NCI-H2107 treated with DMSO at 0.1 percent for 48 hours (cell line): ENCODE results near the gene VAMP3.

Source experiments
- DNase-seq: peaks from one replicate; lab custom pipeline; 2025; ENCODE audit not compliant: unreplicated experiment; lab: John Stamatoyannopoulos, UW

Gene VAMP3, protein sequence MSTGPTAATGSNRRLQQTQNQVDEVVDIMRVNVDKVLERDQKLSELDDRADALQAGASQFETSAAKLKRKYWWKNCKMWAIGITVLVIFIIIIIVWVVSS

DNA sequence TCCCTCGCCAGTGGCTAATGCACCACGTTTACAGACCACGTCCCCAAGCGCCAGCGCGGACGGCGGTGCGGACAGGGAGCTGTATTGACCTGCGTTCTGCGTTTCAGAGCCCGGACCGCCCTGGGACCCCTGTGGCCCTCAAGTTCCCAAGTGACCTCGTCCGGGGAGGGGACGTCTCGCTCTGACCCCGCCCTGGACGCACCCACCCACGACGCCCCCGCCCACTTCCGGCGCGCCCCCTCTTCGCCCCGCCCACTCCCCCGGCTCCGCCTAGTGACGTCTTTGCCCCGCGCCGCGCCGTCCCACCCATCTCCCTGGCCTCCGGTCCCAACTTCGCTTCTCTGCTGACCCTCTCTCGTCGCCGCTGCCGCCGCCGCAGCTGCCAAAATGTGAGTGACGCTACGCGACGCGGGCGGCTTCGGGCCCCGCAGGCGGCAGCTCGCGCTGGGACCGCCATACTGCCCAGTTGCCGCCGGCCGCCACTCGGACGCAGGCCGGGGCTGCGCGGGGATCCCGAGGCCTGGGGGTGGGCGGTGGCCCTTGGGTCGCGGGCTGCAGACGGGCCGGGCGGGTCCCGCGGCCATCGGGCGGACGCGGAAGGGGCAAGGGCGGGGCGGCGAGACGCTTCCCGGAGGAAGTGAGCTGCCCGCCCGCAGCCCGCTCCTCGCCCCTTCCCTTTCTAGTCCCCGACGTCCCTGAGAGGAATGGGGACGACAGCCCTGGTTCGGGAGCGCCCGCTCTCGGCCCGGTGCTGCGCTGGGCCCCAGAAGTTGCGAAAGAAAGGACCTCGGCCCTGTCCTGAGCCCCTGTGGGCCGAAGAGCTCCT lies at the start of gene VAMP3:
Gene VAMP3, plus strand, starts transcription at position 300 of the 826 bp plus-strand sequence. Its CDS starts 88 bp downstream, at position 388.
- no peak for DNase-seq

DNA sequence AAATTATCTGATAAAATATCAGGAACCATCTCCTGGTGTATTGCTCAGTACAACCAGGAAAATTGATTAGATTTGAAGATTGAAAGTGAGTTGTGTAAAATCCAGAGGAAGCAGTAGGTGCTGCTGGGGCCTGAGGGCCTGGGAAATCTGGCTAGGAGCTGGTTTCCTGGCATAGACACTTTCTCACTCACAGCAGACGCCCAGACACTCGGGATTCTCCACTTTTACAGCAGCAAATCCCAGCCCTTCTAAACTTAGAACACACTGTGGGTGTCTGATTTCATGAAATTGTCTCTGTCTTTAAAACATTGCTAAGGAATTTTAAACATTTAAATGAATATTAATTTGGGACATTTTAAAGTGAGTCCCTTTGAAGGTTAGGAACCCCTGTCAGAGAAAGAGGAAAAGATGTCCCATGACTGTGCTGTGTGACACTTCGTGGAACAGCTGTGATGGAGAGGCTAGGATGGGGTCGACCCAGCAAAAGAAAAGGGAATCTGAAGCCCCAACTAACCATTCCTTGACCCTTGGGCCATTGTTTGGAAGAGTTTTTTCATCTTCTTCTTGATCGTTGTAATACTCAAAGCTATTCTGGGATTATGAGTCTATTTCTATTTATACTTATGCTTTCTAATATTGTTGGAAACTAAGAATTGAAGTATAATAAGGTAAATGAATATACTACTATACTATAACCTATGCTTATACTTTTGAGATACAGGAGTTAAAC lies 49.0 kb upstream of the VAMP3 start:
- DNase-seq = no peak

DNA sequence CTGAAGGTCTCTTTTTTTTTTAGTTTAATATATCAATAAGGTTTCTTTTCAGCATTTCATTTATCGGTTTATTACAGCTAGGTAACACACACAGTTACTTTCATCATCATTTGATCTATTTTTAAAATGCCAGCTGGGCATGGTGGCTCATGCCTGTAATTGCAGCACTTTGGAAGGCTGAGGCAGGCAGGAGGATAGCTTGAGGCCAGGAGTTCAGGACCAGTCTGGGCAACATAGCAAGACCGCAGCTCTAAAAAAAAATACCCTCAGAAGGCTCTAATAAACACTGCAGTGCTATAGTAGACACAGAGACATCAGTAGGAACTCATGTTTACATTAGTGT lies 48.5 kb upstream of the VAMP3 start:
- DNase-seq = no peak

DNA sequence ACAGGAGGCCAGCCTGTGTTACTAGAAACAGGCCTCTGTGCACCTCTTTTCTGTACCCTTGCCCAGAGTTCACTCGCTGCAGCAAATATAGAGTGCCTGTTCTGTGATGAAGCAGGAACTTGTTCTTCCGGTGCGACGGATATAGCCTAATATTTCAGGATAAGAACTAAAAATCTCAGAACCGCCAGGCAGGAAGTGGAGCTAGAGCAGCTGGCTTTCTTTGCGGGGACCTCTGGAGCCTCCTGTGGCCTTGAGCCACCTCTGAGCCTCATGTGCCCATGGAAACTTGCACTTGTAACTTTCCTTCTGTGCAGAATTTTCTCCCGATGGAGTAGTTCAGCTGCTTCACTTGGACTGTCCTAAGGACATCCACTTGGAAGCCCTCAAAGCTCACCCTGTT lies 44.5 kb upstream of the VAMP3 start:
- no peak for DNase-seq

DNA sequence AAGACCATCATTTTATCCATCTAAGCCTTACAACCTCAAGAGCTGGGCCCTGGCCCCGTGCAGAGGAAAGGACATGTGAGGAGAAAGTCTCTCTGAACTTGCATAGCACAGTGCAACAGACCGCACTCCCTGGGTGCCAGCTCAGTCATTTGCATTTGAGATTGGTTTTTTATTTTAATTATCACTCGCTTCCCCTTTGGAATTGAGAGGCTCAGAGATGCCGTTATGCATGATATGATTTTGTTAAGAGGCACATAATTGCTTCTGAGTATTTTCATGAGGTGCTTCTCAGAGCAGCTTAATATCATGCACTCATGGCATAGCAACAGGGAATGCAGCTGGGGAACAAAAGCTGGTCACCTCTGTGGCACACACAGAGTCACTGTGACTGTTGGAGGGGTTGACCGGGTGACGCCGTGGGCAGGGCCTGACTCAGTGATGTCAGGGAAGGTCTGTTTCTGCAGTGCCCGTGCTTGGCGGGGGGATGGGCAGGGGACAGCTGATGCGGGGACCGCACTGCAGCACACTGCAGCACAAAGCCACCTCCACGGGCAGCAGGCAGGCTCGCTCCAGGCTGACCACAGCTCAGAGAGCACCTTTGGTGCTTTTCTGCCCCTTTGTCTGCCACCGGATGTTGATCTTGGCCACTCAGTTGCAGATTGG lies 43.2 kb upstream of the VAMP3 start:
- no peak for DNase-seq

DNA sequence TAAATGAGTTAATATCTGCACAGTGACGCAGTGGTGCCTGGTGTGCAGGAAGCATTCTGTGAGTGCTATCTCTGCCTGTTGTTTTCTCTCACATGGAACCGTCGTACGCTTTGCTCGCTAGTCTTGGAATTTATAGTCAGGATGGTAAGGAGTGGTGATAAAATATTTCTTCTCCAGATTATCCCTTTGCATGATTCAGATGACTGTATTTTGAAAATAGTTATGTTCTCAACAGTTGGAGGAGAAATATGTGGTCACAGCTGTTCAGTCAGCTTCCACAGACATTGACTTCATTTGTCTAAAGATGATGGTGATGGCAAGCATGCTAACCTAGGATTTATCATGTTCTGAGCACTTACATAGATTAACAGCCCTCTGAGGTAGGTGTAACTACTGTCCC lies 41.3 kb upstream of the VAMP3 start:
- DNase-seq = no peak

DNA sequence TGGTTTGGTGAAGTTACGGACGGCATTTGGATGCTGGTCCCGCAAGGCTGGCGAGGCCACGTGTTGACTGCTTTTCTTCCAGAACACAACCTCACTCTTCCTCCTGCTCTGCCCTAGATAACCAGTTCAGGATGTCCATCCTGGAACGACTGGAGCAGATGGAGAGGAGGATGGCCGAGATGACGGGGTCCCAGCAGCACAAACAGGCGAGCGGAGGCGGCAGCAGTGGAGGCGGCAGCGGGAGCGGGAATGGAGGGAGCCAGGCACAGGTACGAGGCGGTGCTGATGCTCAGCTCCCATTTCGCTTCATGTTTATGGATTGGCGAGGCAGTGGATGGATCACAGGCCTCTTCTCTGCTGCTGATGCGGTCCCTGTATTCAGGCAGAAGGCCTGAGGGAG lies 38.8 kb upstream of the VAMP3 start:
- no peak for DNase-seq

DNA sequence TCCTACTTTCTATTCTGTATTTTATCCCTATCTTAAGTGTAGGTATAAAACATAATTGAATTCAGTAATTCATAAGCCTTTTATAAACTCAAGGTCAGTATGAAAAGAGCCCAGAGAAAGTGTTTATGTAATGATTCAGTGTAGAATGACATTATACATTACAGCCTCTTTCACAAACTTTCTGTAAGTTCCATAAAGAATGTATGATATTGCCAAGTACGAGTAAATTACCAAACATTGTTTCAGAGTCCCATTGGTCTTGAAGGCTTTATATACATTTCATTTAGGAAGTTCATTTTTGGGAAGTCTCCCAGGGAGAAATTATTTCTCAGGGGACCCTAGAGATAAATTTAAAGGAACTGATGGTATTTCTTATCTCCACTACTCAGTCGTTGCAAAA lies 37.8 kb upstream of the VAMP3 start:
- DNase-seq = no peak

DNA sequence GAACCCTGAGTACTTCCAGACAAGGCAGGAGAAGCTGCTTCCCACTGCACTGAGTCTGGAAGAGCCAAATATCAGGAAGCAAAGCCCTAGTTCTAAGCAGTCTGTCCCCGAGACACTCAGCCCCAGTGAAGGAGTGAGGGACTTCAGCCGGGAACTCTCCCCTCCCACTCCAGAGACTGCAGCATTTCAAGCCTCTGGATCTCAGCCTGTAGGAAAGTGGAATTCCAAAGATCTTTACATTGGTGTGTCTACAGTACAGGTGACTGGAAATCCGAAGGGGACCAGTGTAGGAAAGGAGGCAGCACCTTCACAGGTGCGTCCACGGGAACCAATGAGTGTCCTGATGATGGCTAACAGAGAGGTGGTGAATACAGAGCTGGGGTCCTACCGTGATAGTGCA lies 33.1 kb upstream of the VAMP3 start:
- DNase-seq = no peak

DNA sequence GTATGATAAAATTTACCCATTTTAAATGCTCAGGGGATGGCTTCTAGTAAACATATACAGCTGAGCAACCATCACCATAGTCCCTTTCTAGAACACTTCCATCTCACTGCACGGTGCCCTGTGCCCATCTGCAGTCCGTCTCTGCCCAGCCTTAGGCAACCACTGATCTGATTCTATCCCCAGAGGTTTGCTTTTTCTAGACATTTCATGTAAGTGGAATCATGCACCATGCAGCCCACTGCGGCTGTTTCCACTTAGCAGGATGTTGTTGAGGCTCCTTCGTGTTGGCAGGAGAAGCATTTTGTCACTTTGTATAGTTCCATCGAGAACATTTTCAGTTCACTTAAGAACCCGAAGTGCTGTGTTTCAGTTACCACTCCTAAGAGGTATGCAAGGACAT lies 27.8 kb upstream of the VAMP3 start:
- no peak for DNase-seq

DNA sequence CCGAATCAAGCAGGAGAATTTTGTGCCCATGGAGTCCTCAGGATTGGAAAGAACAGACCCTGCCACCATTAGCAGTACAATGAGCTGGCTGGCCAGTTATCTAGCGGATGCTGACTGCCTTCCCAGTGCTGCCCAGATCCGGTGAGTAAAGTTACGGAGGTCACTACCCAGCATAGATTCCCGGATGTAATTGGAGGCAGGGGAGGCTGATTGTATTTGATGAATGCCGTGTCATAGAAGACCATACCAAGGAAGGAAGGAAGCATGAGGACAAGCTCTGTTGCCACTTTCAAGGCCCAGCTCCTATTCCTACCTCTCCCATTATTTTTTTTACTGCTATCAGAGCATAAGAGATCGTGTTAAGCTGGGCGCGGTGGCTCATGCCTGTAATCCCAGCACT lies 26.2 kb upstream of the VAMP3 start:
- no peak for DNase-seq

DNA sequence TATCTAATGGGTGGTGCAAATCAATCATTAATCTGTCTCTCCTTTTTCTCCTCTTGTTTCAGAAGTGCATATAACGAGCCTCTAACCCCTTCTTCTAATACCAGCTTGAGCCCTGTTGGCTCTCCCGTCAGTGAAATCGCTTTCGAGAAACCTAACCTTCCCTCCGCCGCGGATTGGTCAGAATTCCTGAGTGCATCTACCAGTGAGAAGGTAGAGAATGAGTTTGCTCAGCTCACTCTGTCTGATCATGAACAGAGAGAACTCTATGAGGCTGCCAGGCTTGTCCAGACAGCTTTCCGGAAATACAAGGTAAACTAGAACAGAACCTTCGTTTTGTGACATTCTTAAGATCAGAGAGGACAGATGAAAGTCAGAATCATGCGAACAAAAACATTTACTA lies 25.3 kb upstream of the VAMP3 start:
- no peak for DNase-seq

DNA sequence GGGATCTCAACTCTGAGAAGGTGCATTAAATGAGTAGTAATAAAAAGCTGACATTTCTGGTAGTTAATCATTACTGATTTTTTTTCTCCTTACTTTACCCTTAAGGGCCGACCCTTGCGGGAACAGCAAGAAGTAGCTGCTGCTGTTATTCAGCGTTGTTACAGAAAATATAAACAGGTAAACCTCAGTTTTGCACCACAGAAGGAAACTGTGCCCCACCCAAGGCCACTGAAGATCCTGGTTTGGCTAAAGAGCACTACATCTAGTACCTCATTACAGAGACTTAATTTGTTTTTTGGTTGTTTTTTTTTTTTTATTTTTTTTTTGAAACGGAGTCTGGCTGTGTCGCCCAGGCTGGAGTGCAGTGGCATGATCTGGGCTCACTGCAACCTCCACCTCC lies 23.5 kb upstream of the VAMP3 start:
- no peak for DNase-seq

DNA sequence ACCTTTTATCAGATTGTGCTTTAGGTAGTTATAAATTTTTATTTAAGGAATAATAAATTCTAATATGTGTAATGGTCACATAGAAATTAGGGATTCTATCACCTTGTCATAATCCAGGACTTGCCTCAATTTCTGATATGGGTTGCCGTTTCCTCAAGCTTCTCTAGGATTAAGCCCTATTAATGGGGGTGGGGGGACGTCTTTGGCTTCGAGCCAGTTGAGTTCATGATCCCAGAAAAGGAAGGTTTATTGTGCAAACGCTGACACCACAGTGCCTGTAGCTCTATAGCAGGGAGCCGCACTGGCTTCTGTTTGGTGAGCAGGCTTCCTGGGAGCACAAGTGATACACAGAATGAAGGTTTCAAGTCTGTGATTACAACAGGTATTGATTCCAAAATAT lies 22.0 kb upstream of the VAMP3 start:
- DNase-seq = no peak

DNA sequence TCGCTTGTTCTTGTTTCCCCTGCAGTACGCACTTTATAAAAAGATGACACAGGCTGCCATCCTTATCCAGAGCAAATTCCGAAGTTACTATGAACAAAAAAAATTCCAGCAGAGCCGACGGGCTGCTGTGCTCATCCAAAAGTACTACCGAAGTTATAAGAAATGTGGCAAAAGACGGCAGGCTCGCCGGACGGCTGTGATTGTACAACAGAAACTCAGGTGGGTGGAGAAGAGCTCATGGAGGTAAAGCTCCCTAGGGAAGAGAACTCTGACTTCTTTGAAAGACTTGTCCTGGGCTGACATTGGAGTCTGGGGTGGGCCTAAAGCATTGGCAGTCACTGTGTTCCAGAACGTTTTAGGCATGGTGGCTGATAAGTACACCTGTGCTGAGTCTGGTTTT lies 19.9 kb upstream of the VAMP3 start:
- DNase-seq = no peak

DNA sequence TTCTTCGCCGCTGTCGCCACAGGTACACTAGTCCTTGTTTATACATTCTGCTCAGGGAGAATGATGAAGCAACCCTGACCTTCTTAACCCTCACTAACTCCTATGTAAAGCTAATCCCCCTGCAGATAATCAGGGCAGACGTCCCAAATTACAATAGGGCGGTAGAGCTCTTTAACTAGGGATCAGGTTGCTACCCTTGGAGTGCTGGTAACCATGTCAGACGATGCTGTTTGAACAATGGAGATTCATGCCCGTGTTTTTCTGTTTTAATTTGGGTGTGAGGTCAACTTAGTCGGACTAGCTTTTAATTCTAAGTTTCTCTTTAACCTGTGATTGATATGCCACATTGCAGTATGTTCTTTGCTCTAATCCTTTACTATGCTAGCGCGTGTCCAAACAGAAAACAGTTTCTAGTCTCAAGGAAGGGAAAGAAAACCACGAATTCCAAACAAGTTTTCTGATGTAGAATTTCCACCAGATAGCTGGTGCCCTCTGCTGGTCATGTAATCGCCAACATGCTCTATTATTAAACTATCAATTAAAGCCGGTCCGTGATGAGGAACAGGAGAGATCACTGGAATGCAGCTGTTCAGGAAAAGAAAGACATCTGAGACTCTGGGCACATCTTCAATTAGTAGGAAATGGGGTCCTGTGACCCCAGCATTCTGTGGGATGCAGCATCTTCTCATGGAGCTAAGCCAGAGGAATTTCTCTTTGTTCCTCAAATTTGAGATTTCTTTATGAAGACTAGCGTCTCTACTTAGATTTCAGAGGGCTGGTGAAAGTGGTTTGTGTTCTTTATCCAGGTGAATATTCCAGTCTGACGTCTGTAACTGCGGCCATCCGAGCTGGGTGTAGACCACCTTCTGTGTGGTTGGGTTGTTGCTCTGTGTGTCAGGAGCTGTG lies 18.3 kb upstream of the VAMP3 start:
- peak; percentile 17 for DNase-seq

DNA sequence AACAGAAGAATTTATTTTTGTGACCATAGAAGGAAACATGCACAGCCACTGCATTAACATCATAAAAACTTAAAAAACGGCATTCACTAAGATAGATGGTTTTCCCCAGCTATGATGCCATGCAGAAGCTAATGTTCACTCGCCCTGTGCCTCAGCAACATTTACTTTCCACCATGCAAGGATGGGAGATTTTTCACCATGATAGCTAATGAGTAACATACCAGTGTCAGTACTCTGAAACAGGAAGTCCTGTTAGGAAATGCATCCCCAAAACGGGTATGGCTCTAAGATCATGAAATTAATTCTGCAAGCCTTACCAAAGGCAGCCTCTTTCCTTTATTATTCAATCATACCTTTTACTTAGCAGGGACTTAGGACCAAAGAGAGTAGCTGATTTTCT lies 17.5 kb upstream of the VAMP3 start:
- no peak for DNase-seq

DNA sequence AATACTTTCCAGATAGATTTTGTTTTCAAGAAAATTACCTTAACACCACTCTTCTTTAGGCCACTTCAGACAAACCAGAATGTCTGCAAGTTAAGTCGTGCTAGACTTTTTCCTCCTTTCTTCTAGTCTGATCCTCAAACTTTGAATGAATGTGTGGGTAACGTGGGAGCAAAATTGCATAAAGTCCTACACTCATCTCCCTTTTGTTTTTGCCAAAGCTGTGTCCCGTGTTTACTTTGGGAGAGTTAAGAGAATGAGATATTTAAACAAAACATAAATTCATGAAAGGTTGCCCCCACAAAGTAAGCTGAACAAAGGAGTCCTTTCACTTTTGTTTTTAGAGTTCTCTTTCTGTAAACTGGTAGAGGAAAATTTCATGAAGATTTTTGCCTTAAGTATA lies 16.9 kb upstream of the VAMP3 start:
- DNase-seq = no peak

DNA sequence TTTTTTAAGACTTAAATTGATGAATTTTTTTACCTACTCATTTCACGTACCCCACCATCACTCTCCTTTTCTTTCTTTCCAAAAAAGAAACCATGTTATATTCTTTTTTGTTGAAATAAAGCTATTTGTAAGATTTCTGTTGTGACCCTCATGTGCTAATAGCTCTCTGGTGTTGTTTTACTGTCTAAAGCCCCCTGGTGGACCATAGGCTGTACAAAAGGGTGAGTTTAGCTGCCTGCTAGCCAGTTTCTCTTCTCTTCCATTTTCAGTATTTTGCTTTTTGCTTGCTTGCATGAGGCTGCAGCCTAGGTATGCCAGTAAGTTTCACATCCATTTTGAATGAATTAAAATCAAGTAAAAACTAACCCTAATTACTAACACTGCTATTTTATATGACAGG lies 15.6 kb upstream of the VAMP3 start:
- no peak for DNase-seq

DNA sequence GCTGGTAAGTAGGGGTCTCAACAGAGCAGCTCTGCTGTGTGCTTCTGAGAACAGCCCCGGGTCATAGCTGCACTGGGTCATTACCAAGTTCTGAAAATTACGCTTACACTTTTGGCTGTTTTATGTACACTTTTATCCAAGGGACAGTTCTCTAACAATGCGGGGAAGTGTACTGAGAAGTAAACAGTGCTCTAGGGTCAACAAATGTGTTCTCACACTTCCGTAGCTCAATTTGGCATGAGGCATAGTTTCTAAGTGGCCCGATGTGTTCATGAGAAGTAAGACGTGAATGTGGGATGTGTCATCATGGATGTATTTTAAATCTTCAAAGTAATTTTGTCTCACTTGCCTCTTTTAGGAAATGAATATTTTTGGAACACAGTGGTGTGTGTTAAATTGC lies 10.9 kb upstream of the VAMP3 start:
- no peak for DNase-seq

DNA sequence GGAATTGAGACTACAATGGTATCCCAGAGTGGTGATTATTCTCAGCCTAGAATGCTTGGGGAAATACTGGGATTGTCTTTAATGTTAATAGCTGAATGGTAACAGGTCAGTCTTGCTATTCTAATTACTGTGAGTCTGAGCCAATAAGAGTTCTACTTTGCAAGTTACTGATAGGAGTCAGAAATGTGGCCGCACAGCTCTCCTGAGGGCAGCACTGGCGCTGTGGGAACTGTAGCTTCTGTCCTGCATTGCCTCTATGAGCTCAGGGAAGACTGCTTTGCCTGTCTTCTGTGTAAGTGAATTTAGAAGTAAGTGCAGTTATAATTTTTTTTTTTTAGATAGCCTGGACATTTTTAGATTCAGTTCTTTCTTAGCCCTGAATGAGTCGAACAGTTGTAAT lies 10.0 kb upstream of the VAMP3 start:
- DNase-seq = no peak
